Endothelial cell of umbilical vein (primary cell): ENCODE results near the gene WARS2. TPM values are rescaled to one million over a fixed set of nuclear protein-coding genes. Genes with fewer than 3 reads are reported as not detected.

Experiments
- BruUV-seq: library from RNA; stranded (reverse); fragments of 400-500 nt; replicated peaks from 2 replicates; lab custom pipeline; 2021; lab: Mats Ljungman, UMichigan
- CTCF ChIA-PET: fragments of 300-600, 350-600 bp; sonication (Branson Sonifier 250); formaldehyde crosslinking; loops from one replicate; lab custom pipeline; 2021; ENCODE audit warnings: antibody characterized with exemption, inconsistent platforms; lab: Charles Lee
- POLR2A ChIA-PET: fragments of 300-600, 350-600 bp; sonication (Branson Sonifier 250); formaldehyde crosslinking; loops from one replicate; lab custom pipeline; 2021; ENCODE audit warnings: antibody characterized with exemption, inconsistent platforms; lab: Charles Lee
- DNase-seq: peaks from one replicate; pipeline ENCODE4 v3.0.0-alpha.2; 2011; ENCODE audit warnings: low read depth, low spot score
- FAIRE-seq: peaks from 2 replicates; lab custom pipeline; 2011; peaks lifted over from hg19 to GRCh38; lab: Jason Lieb, UNC
- H2AFZ ChIP-seq: 2 replicates; pipeline ENCODE4 v1.6.0; 2012; ENCODE audit warnings: low read depth, low read length, control low read depth, inconsistent platforms
- H3K27ac ChIP-seq: 2 replicates; pipeline ENCODE4 v1.5.1; 2011; ENCODE audit warnings: low read depth, mild to moderate bottlenecking, control low read depth, low read length, moderate library complexity; ENCODE audit not compliant: insufficient read depth
- H3K27me3 ChIP-seq, 2 experiments: 2 replicates each; pipeline versions ENCODE4 v1.6.0 to v1.6.1; 2011; ENCODE audit warnings: low read length in 2 of 2, mixed read lengths in 1 of 2; ENCODE audit not compliant: control insufficient read depth in 2 of 2, insufficient read depth in 2 of 2
- H3K36me3 ChIP-seq, 2 experiments: 2 replicates in 1 of 2; 3 replicates in 1 of 2; pipeline ENCODE4 v1.5.1; 2011; ENCODE audit warnings: low read length in 2 of 2, mild to moderate bottlenecking in 1 of 2, moderate library complexity in 1 of 2; ENCODE audit not compliant: control insufficient read depth in 2 of 2, insufficient read depth in 2 of 2; ENCODE audit errors: extremely low read depth in 1 of 2
- H3K4me1 ChIP-seq: 3 replicates; pipeline ENCODE4 v1.5.1; 2011; ENCODE audit warnings: mild to moderate bottlenecking, low read length; ENCODE audit not compliant: control insufficient read depth, insufficient read depth; ENCODE audit errors: extremely low read depth
- H3K4me2 ChIP-seq: 2 replicates; pipeline ENCODE4 v1.6.1; 2011; ENCODE audit warnings: low read length, control low read depth, mixed read lengths; ENCODE audit not compliant: insufficient read depth
- H3K4me3 ChIP-seq, 3 experiments: fragments of 200-600 bp in 1 of 3; sonication (generic), shearing (Covaris generic) in 1 of 3; replicated peaks in 1 of 3; 2 replicates each; pipeline ENCODE4 v1.5.1; 2011 to 2016; ENCODE audit warnings: control low read depth in 3 of 3, low read length in 3 of 3, mild to moderate bottlenecking in 2 of 3, inconsistent platforms in 1 of 3, low read depth in 1 of 3, moderate library complexity in 1 of 3; ENCODE audit not compliant: insufficient read depth in 1 of 3
- H3K79me2 ChIP-seq: 2 replicates; pipeline ENCODE4 v1.6.0; 2012; ENCODE audit warnings: low read length, inconsistent platforms; ENCODE audit not compliant: control insufficient read depth, insufficient read depth
- H3K9ac ChIP-seq: replicated peaks from 2 replicates; pipeline ENCODE3; 2011; ENCODE audit warnings: low read length, control low read depth; ENCODE audit not compliant: insufficient read depth; ENCODE audit errors: extremely low read depth
- H3K9me1 ChIP-seq: replicated peaks from 3 replicates; pipeline ENCODE4 v1.6.0; 2011; ENCODE audit warnings: mild to moderate bottlenecking, low read length; ENCODE audit not compliant: control insufficient read depth, insufficient read depth; ENCODE audit errors: extremely low read depth
- H3K9me3 ChIP-seq: replicated peaks from 2 replicates; pipeline ENCODE4 v1.5.1; 2012; ENCODE audit warnings: low read length, inconsistent platforms; ENCODE audit not compliant: control insufficient read depth, insufficient read depth
- H4K20me1 ChIP-seq: replicated peaks from 2 replicates; pipeline ENCODE3; 2011; ENCODE audit warnings: mild to moderate bottlenecking, low read length; ENCODE audit not compliant: control insufficient read depth, insufficient read depth; ENCODE audit errors: extremely low read depth
- CTCF ChIP-seq, 2 donors: IDR thresholded peaks; 1 replicate in 1 of 2; 2 replicates in 1 of 2; pipeline ENCODE4 v1.5.1; 2011; ENCODE audit warnings: low read length in 2 of 2, mild to moderate bottlenecking in 2 of 2, moderate library complexity in 2 of 2, control low read depth in 1 of 2, inconsistent platforms in 1 of 2, low read depth in 1 of 2; ENCODE audit not compliant: insufficient read depth in 1 of 2; ENCODE audit errors: extremely low read depth in 1 of 2
- EZH2 ChIP-seq: IDR thresholded peaks from 2 replicates; pipeline ENCODE4 v1.6.1; 2012; ENCODE audit warnings: borderline replicate concordance, low read depth, mild to moderate bottlenecking, moderate library complexity, low read length, inconsistent platforms; ENCODE audit not compliant: severe bottlenecking
- FOS ChIP-seq: IDR thresholded peaks from 2 replicates; pipeline ENCODE4 v1.6.1; 2011; ENCODE audit warnings: mild to moderate bottlenecking, low read length, moderate library complexity, borderline replicate concordance; ENCODE audit not compliant: insufficient read depth
- GATA2 ChIP-seq: IDR thresholded peaks from 2 replicates; pipeline ENCODE4 v1.7.0; 2011; ENCODE audit warnings: low read depth, mild to moderate bottlenecking, moderate library complexity, mixed read lengths, low read length; ENCODE audit not compliant: insufficient read length, insufficient read depth
- JUN ChIP-seq: IDR thresholded peaks from 2 replicates; pipeline ENCODE4 v1.6.1; 2011; ENCODE audit warnings: borderline replicate concordance, low read depth; ENCODE audit not compliant: insufficient read length, insufficient read depth
- MAX ChIP-seq: IDR thresholded peaks from 2 replicates; pipeline ENCODE4 v1.6.1; 2011; ENCODE audit not compliant: insufficient read depth, insufficient read length
- POLR2AphosphoS5 ChIP-seq: IDR thresholded peaks from 2 replicates; pipeline ENCODE4 v1.6.1; 2012; ENCODE audit warnings: low read depth, mild to moderate bottlenecking, control low read depth, low read length, moderate library complexity; ENCODE audit not compliant: insufficient read depth
- dilution Hi-C: fragments of 300-500 bp; cut with MboI; formaldehyde crosslinking; loops from one replicate; pipeline ENCODE4 v1.15.0; 2019; ENCODE audit warnings: low sequenced_read_pairs; ENCODE audit not compliant: extremely low pct_ligation_motif_present
- intact Hi-C: fragments of 100-400 bp; cut with micrococcal nuclease; formaldehyde crosslinking; loops from one replicate; pipeline ENCODE4 v1.10.0; 2022
- polyA plus RNA-seq, 4 experiments: library from polyadenylated mRNA; depleted of rRNA in 3 of 4; stranded (reverse) in 3 of 4; unstranded in 1 of 4; fragments of >200 nt; gene quantifications; 2 replicates each; pipeline versions ENCODE4 v1.2.1 to v1.2.3, GENCODE V29; 2011 to 2012; ENCODE audit warnings: missing spikeins in 1 of 4
- total RNA-seq: library from RNA; stranded (reverse); gene quantifications from 2 replicates; pipeline ENCODE4 v1.2.3, GENCODE V29; 2021

The WARS2 gene
- total and polyA plus RNA-seq, 2 donors (not counting 3 experiments of a cell fraction or from before 2014, with no cell fraction given), result 5.9 to 11.8 TPM

GRCh38 chr1:119038363-119038762, 102.1 kb downstream of the WARS2 start:
- H3K4me3 ChIP-seq, result no peak overlapping the region
- H3K9me1 ChIP-seq, result no peaks in the 10 kb centered on the region
- no peaks in the 10 kb centered on the region for H3K36me3 ChIP-seq
- no peaks in the 10 kb centered on the region for H3K4me1 ChIP-seq
- H3K4me2 ChIP-seq, result no peak overlapping the region
- no peaks in the 10 kb centered on the region for H4K20me1 ChIP-seq
- no peak overlapping the region for H2AFZ ChIP-seq
- ChIA-PET POLR2A (no interaction called here), CTCF (interaction anchor here (1.1 kb wide), 2 partner anchors 30 to 237 kb away, joined by 3 read pairs; no protein-coding TSS in a partner anchor)
- no peaks in the 10 kb centered on the region for H3K27me3 ChIP-seq
- FAIRE-seq, result no peak
- no TSS peak for BruUV-seq
- no peak overlapping the region for H3K9ac ChIP-seq
- no peaks in the 10 kb centered on the region for H3K79me2 ChIP-seq
- DNase-seq, result no peak
- no peaks in the 10 kb centered on the region for H3K9me3 ChIP-seq
- intact Hi-C loops (no loop called here), dilution Hi-C loops (no loop called here)
- TF ChIP-seq EZH2, result no peak
- TF ChIP-seq GATA2, result no peak
- TF ChIP-seq JUN, result no peak
- H3K27ac ChIP-seq, result no peak overlapping the region

GRCh38 chr1:119034359-119034758, 106.1 kb downstream of the WARS2 start:
- POLR2A ChIA-PET, result no interaction called here
- no TSS peak for BruUV-seq
- H3K9me1 ChIP-seq, result no peaks in the 10 kb centered on the region

More at GRCh38 chr1:119034359-119034758, 106.1 kb downstream of the WARS2 start:
- FAIRE-seq (no peak), DNase-seq (no peak)
- no peaks in the 10 kb centered on the region for H4K20me1 ChIP-seq
- no peaks in the 10 kb centered on the region for H3K27me3 ChIP-seq
- dilution Hi-C loops (no loop called here), intact Hi-C loops (no loop called here)
- H3K9ac ChIP-seq, result no peak overlapping the region
- H3K79me2 ChIP-seq, result no peaks in the 10 kb centered on the region
- no peak overlapping the region for H3K4me2 ChIP-seq
- no peak overlapping the region for H3K27ac ChIP-seq
- H2AFZ ChIP-seq, result no peak overlapping the region
- CTCF ChIA-PET, result no interaction called here
- H3K4me1 ChIP-seq, result no peaks in the 10 kb centered on the region
- H3K36me3 ChIP-seq, result no peaks in the 10 kb centered on the region
- H3K4me3 ChIP-seq, result no peak overlapping the region
- H3K9me3 ChIP-seq, result no peaks in the 10 kb centered on the region
- TF ChIP-seq JUN (no peak), CTCF (IDR thresholded peaks at IDR 0.05; ENCODE audit: extremely low read depth in 1 of 2, insufficient read depth in 1 of 2, low read depth in 1 of 2, low read length in 2 of 2) (no peak), GATA2 (no peak), MAX (no peak), POLR2AphosphoS5 (no peak), FOS (no peak)
